ENCODE results near the gene DPM2.

DPM2 gene

DNA sequence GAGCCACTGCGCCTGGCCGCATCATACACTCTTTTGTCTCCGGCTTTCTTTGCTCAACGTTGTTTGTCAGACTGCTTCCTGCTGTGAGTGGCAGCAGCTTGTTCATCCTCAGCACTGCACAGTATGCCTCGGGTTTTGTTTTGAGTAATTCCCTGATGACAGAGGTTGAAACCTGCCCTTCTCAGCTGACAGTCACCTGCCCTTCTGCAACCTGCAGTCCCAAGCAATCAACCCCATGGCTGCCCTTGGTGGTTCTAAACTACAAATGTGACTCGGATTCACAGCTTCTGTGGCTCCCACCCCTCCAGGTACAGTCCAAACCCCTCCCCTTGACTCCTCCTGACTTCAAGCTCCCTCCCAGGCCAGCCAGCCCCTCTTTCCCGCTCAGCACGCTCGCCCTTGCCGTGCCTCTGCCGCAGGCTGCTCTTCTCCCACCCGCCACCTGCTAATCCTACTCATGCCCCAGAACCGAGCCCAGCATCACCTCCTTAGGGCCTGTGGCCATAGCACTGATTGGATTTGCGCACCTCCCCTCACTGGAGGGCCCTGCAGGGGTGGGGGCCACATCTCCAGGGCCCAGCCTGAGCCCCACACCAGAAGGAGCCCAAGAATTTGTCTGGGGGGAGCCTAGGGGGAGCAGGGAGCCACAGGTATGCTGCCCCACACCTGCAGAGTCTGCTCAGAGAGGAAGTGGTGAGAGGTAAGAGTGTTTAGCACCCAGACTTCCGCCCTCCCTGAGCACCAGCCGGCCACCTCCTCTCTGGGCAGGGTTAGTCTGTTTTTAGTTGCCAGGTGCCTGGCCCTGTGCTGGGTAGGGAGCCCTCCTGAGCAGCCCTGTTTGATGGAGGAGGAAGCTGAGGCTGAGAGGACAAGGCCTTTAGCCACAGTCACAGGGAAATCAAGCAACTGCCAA, 33.0 kb upstream of the DPM2 start:
- H3K36me3 ChIP-seq (ENCODE audit: insufficient read depth, low read depth, low read length), result no peaks in the 10 kb centered on the region
- no peak overlapping the region for H3K4me3 ChIP-seq (ENCODE audit: low read length)
- no peak overlapping the region for H3K27ac ChIP-seq (ENCODE audit: low read length)
- H3K27me3 ChIP-seq (ENCODE audit: insufficient read depth, low read length), result no peaks in the 10 kb centered on the region
- no peaks in the 10 kb centered on the region for H3K9me3 ChIP-seq (ENCODE audit: insufficient read depth, low read depth, low read length)
- H3K9ac ChIP-seq (ENCODE audit: low read depth, low read length), result peak overlapping the region; percentile 56; the same call in 1 of the 2 replicates
- H3K4me1 ChIP-seq (ENCODE audit: insufficient read depth, low read length), result peaks cover 24% of the 10 kb centered on the region; the same call in 1 of the 2 replicates

DNA sequence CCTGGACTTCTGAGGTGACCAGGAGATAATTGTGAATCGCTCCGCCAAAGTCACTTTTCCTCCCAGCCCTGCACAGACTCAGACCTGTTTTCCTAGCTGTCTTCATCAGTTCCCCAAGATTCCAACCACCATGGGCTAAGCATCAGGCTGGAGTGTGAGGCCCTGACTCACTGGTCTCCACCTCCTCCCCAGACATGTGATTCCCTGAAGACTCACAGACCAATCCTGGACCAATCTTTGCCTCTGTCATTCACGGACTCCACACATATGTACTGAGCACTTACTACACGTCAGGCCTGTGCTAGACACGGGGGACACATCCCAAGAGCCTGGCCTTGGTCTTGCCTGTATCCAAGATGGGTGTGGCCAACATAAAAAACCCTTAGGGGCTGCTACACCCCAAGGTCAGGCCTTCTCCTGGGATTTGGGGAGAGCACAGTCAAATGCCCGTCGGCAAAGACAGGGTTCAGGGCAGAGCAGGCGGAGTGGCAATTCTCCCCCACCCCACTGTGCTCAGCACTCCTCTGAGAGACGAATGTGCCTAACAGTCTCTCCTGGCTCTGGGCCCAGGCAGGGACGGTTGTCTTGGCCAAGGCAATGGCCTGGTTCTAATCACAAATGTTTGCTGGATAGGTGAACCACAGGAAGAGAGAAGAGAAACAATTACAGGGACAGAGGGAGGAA, 31.2 kb upstream of the DPM2 start:
- Histone ChIP-seq H3K4me1 (ENCODE audit: insufficient read depth, low read length) (peaks cover 22% of the 10 kb centered on the region; the same call in 1 of the 2 replicates), H3K9ac (ENCODE audit: low read depth, low read length) (no peak overlapping the region), H3K36me3 (ENCODE audit: insufficient read depth, low read depth, low read length) (no peaks in the 10 kb centered on the region), H3K27ac (ENCODE audit: low read length) (no peak overlapping the region), H3K27me3 (ENCODE audit: insufficient read depth, low read length) (no peaks in the 10 kb centered on the region), H3K9me3 (ENCODE audit: insufficient read depth, low read depth, low read length) (no peaks in the 10 kb centered on the region), H3K4me3 (ENCODE audit: low read length) (no peak overlapping the region)

DNA sequence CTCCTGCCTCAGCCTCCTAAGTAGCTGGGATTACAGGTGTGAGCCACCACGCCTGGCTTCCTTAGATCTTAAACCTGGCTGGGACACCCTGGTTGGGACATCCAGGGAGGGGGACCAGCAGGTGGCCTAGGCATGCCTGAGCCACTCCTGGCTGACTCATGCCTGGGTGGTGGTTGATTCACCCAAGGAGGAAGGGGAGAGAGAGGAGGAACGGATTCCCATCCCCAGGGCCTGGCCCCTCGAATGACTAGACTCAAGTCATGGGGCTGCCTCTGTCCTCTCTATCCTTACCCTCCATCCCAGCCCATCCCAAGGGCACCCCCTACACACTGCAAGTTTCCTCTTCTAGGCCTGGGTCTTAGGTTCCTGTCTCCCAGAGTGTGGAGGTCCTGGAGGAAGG, 30.4 kb upstream of the DPM2 start:
- no peaks in the 10 kb centered on the region for H3K9me3 ChIP-seq (ENCODE audit: insufficient read depth, low read depth, low read length)
- H3K27ac ChIP-seq (ENCODE audit: low read length), result no peak overlapping the region
- H3K4me3 ChIP-seq (ENCODE audit: low read length), result no peak overlapping the region
- H3K9ac ChIP-seq (ENCODE audit: low read depth, low read length), result no peak overlapping the region
- no peaks in the 10 kb centered on the region for H3K27me3 ChIP-seq (ENCODE audit: insufficient read depth, low read length)
- peaks cover 23% of the 10 kb centered on the region; the same call in 1 of the 2 replicates for H3K4me1 ChIP-seq (ENCODE audit: insufficient read depth, low read length)
- H3K36me3 ChIP-seq (ENCODE audit: insufficient read depth, low read depth, low read length), result no peaks in the 10 kb centered on the region

DNA sequence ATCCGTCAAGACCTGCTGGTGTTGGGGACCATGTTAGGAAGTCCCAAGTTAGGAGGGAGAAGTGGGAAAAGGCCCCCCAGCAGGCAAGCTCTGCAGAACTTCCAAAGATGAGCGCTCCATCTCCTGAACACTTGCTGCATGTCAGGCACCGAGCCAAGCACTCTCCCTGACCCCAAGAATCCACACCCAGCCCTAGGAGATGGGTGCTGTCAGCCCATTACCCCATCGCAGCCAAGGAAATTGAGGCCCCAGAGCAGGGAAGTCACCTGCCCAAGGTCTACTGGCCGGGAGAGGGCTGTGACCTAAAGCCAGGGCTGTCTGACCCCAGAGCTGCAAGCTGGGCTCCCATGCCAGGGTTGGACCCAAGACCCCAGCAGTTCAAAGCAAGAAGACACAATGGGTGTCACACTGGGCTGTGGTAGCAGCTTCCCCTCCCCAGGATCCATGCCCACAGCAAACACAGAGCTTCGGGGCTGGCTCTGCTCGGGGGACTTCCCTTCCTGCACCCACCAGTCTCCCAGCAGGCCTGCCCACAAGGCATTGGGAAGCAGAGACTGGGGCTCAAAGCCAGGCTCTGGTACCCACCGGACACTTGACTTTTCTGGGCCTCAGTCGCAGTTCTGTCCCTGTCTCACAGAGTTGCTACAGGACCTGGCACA, 29.6 kb upstream of the DPM2 start:
- Histone ChIP-seq H3K9ac (ENCODE audit: low read depth, low read length) (no peak overlapping the region), H3K27ac (ENCODE audit: low read length) (no peak overlapping the region), H3K4me1 (ENCODE audit: insufficient read depth, low read length) (peaks cover 23% of the 10 kb centered on the region; the same call in 1 of the 2 replicates), H3K27me3 (ENCODE audit: insufficient read depth, low read length) (no peaks in the 10 kb centered on the region), H3K4me3 (ENCODE audit: low read length) (no peak overlapping the region), H3K9me3 (ENCODE audit: insufficient read depth, low read depth, low read length) (no peaks in the 10 kb centered on the region), H3K36me3 (ENCODE audit: insufficient read depth, low read depth, low read length) (no peaks in the 10 kb centered on the region)

DNA sequence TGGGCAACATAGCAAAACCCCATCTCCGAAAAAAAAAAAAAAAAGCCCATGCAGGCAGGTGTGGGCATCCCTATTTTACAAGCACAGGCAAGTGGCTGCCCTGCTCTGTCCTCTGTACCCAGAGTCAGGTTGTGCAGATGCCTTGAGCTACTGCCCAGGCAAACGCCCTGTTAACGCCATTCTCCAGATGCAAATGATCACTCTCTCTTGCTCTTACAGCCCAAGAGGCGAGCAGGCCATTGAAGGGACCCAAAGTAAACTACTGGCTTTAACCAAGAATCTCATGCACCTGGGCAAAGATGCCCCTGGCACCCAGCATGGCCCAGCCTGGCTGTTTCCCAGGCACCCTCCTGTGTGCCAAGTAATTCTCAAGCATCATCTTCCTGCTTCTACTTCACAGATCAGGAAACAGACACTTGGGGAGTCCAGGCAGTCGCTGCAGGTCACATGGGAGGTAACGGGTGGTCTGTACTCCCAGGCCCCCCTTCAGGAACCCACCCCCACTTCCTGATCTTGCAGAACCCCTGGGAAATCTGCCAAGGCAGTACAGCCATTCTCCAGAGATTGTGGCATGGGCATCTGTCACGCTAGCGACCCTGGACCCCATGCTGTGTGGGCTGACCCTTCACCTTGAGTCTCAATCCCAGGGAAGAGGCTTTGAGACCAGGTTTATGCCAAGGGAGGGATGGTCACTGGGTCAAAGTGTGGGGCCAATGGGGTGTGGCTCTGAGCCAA, 28.9 kb upstream of the DPM2 start:
- Histone ChIP-seq H3K27me3 (ENCODE audit: insufficient read depth, low read length) (no peaks in the 10 kb centered on the region), H3K4me1 (ENCODE audit: insufficient read depth, low read length) (peaks cover 19% of the 10 kb centered on the region; the same call in 1 of the 2 replicates), H3K36me3 (ENCODE audit: insufficient read depth, low read depth, low read length) (no peaks in the 10 kb centered on the region), H3K9me3 (ENCODE audit: insufficient read depth, low read depth, low read length) (no peaks in the 10 kb centered on the region), H3K4me3 (ENCODE audit: low read length) (no peak overlapping the region), H3K27ac (ENCODE audit: low read length) (no peak overlapping the region), H3K9ac (ENCODE audit: low read depth, low read length) (0 out of 2 replicates have a peak overlapping the region, but pooled peaks have one; percentile 59)

DNA sequence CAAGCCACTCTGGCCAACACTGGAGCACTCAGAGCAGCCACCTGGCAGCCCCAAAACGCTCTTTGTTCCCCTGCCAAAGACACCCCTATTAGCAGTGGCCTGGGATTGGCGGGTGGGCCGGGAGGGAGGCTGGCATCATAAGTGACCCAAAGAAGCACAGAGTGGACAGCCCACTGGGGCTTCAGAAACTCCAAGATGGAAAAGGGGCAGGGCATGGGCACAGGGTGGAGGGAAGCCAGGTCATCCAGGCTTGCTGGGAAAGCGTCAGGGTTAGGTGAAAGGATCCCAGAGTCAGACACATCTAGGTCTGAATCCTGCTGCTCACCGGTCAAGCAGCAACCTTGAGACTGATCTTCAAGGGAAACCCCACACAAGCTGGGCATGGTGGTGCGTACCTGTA, 28.3 kb upstream of the DPM2 start:
- peaks cover 15% of the 10 kb centered on the region; the same call in 1 of the 2 replicates for H3K4me1 ChIP-seq (ENCODE audit: insufficient read depth, low read length)
- H3K9ac ChIP-seq (ENCODE audit: low read depth, low read length), result peak overlapping the region; percentile 59

DNA sequence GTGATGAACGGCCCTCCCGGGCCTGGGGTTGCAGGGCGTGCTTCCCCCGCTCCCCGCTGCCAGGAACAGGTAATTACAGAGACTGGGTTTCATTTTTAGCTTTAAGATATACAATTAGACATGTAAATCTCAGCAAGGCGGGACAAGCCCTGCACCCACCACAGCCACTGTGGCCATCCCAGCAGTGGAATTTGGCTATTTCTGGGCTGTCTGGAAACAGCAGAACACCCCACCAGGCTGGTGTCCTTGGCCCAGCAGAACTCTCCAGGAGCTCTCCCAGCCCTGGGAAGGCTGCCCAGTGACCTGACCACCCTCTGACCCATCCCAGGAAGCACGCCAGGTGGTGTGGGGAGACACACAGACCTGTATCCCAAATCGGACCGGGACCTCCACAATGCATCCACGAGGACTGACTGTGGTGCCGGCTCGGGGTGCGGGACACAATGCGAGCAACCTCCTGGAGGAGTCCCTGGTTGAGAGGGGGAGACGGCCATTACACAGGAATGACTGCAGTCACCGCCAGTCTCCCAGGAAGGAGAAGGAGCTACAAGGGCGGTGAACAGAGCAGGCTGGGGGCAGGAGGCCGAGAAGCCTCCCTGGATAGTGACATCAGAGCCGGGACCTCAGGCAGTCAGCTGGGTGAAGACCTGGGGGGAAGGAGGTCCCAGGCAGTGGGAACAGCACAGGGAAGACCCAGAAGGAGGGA, 25.9 kb upstream of the DPM2 start:
- Histone ChIP-seq H3K27ac (ENCODE audit: low read length) (no peak overlapping the region), H3K9me3 (ENCODE audit: insufficient read depth, low read depth, low read length) (no peaks in the 10 kb centered on the region), H3K9ac (ENCODE audit: low read depth, low read length) (no peak overlapping the region), H3K4me3 (ENCODE audit: low read length) (no peak overlapping the region), H3K4me1 (ENCODE audit: insufficient read depth, low read length) (peaks cover 13% of the 10 kb centered on the region; the same call in 1 of the 2 replicates), H3K36me3 (ENCODE audit: insufficient read depth, low read depth, low read length) (no peaks in the 10 kb centered on the region), H3K27me3 (ENCODE audit: insufficient read depth, low read length) (no peaks in the 10 kb centered on the region)

More for the DNA sequence above, 28.3 kb upstream of the DPM2 start:
- Histone ChIP-seq H3K27me3 (ENCODE audit: insufficient read depth, low read length) (no peaks in the 10 kb centered on the region), H3K4me3 (ENCODE audit: low read length) (no peak overlapping the region), H3K9me3 (ENCODE audit: insufficient read depth, low read depth, low read length) (no peaks in the 10 kb centered on the region), H3K27ac (ENCODE audit: low read length) (peak overlapping the region; percentile 34), H3K36me3 (ENCODE audit: insufficient read depth, low read depth, low read length) (no peaks in the 10 kb centered on the region)

DNA sequence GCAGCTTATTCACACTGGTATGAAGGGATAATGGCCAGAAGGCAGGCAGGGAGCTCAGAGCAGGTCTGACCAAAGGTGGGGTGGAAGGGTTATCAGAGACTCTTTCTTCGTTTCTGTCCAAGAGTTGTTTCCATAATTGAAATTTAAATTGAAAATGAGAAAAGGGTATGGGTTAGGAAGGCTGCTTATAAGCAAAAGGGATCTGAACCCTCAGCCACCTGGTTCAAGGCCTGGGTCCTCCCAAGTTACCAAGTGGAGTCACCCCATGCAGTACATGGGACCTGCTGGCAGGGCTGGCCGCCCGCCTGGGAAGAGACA, 25.3 kb upstream of the DPM2 start:
- no peak overlapping the region for H3K9ac ChIP-seq (ENCODE audit: low read depth, low read length)
- peaks cover 13% of the 10 kb centered on the region; the same call in 1 of the 2 replicates for H3K4me1 ChIP-seq (ENCODE audit: insufficient read depth, low read length)
- H3K36me3 ChIP-seq (ENCODE audit: insufficient read depth, low read depth, low read length), result no peaks in the 10 kb centered on the region
- H3K9me3 ChIP-seq (ENCODE audit: insufficient read depth, low read depth, low read length), result no peaks in the 10 kb centered on the region
- H3K27me3 ChIP-seq (ENCODE audit: insufficient read depth, low read length), result no peaks in the 10 kb centered on the region
- H3K27ac ChIP-seq (ENCODE audit: low read length), result no peak overlapping the region
- H3K4me3 ChIP-seq (ENCODE audit: low read length), result no peak overlapping the region

DNA sequence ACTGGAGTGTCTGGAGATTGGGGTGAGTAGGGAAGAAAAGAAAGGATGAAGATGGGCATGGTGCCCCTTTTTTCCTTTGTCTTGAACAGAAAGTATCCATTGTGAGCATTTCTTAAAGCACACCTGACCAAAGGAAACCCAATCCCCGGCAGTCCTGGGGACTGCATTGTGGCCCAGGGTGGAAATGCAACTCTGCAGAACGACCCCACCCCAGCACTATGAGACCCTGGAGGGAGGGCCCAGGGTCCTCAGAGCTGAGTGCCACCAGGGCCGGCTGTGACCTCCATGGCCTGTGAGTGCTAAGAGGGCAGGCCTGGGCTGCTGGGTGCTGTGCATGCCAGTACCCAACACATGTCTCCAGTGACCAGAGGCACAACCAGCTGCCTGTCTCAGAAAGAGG, 24.6 kb upstream of the DPM2 start:
- Histone ChIP-seq H3K27me3 (ENCODE audit: insufficient read depth, low read length) (no peaks in the 10 kb centered on the region), H3K9ac (ENCODE audit: low read depth, low read length) (no peak overlapping the region), H3K27ac (ENCODE audit: low read length) (no peak overlapping the region), H3K9me3 (ENCODE audit: insufficient read depth, low read depth, low read length) (no peaks in the 10 kb centered on the region), H3K4me1 (ENCODE audit: insufficient read depth, low read length) (peaks cover 13% of the 10 kb centered on the region; the same call in 1 of the 2 replicates), H3K4me3 (ENCODE audit: low read length) (no peak overlapping the region), H3K36me3 (ENCODE audit: insufficient read depth, low read depth, low read length) (no peaks in the 10 kb centered on the region)

DNA sequence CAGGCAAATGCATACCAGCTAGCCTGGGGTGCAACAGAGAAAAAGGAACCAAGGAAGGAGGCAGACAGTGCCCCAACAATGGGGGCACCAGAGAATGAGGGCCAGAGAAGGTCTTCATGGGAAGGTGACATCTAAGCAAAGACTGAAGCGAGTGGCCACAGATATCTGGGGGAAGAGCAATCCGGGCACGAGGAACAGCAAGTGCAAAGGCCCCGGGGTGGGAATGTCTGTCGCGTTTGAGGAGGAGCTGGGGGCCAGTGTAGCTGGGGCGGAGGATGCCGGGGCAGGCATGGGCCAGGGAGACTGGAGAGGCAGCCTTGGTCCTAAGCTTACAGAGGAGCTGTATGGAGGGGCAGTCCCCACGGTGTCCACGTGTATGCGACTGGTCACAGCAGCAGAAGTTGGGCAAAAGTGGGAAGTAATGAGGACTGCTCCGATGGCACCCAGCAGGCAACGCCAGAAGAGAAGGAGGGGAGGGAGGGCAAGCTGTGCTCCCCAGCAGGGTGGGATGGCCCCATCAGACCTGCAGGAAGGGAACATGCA, 24.0 kb upstream of the DPM2 start:
- no peaks in the 10 kb centered on the region for H3K27me3 ChIP-seq (ENCODE audit: insufficient read depth, low read length)
- no peak overlapping the region; the same call in 1 of the 2 replicates for H3K9ac ChIP-seq (ENCODE audit: low read depth, low read length)
- H3K27ac ChIP-seq (ENCODE audit: low read length), result no peak overlapping the region
- no peaks in the 10 kb centered on the region for H3K9me3 ChIP-seq (ENCODE audit: insufficient read depth, low read depth, low read length)
- H3K36me3 ChIP-seq (ENCODE audit: insufficient read depth, low read depth, low read length), result no peaks in the 10 kb centered on the region
- H3K4me3 ChIP-seq (ENCODE audit: low read length), result no peak overlapping the region
- H3K4me1 ChIP-seq (ENCODE audit: insufficient read depth, low read length), result peaks cover 13% of the 10 kb centered on the region; the same call in 1 of the 2 replicates

Measured in iPS-20b (cell line).